ENCODE results near the gene CD207. TPM values are rescaled to one million over a fixed set of nuclear protein-coding genes. Genes with fewer than 3 reads are reported as not detected.
A peak's percentile ranks its signal among the peaks of the same experiment; 100 is the strongest.
"Not testable (repeated sequence)": the region's sequence is repeated elsewhere in the genome, so short reads cannot be mapped to it uniquely, and the experiment has no call there.

Gene CD207
- total RNA-seq = under 1 TPM in 2 of 3 donors, not detected in 1; 0.19 to 0.61 TPM
- long read RNA-seq, donor 1 = 0 reads
- long read RNA-seq, donor 2 = 0 reads

GRCh38 chr2:70835643-70836042, at the start of gene CD207:
CD207 (minus strand) TSS chr2:70835816; CDS start chr2:70835776, 40 bp downstream.
- Histone ChIP-seq H3K4me1 (ENCODE audit: low read depth) (no peaks in the 10 kb centered on the region), H3K36me3 (ENCODE audit: low read depth) (no peaks in the 10 kb centered on the region), H3K4me3 (no peak within 1 kb of the TSS), H3K9me3 (no peaks in the 10 kb centered on the region)
- TF ChIP-seq CTCF (IDR thresholded peaks at IDR 0.05) = no peak
- intact Hi-C loops (cut with DNase I, micrococcal nuclease) = no loop called here
- no peak for DNase-seq
- ATAC-seq = no peak

DNA sequence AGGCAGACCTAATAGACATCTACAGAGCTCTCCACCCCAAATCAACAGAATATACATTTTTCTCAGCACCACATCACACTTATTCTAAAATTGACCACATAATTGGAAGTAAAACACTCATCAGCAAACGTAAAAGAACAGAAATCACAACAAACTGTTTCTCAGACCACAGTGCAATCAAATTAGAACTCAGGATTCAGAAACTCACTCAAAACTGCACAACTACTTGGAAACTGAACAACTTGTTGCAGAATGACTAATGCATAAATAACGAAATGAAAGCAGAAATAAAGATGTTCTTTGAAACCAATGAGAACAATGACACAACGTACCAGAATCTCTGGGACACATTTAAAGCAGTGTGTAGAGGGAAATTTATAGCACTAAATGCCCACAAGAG, 42.9 kb upstream of the CD207 start:
- not testable (repeated sequence) for H3K9me3 ChIP-seq; H3K36me3 ChIP-seq (ENCODE audit: low read depth); H3K4me1 ChIP-seq (ENCODE audit: low read depth); H3K4me3 ChIP-seq; ATAC-seq; DNase-seq
- intact Hi-C loops (cut with DNase I, micrococcal nuclease) = loop anchor here in 1 of 2 donors (10.0 kb wide), 1 partner anchor 46 kb away; no protein-coding TSS in a partner anchor

GRCh38 chr2:70876138-70876537, 40.5 kb upstream of the CD207 start:
- intact Hi-C loops (cut with DNase I, micrococcal nuclease) = loop anchor here in 1 of 2 donors (10.0 kb wide), 1 partner anchor 49 kb away; no protein-coding TSS in a partner anchor
- not testable (repeated sequence) for ATAC-seq

GRCh38 chr2:70873541-70873940, 37.9 kb upstream of the CD207 start:
- intact Hi-C loops (cut with DNase I, micrococcal nuclease) = loop anchor here in 1 of 2 donors (10.0 kb wide), 1 partner anchor 51 kb away; no protein-coding TSS in a partner anchor
- H3K9me3 ChIP-seq = no peaks in the 10 kb centered on the region
- DNase-seq = no peak
- H3K36me3 ChIP-seq (ENCODE audit: low read depth) = no peaks in the 10 kb centered on the region
- H3K4me3 ChIP-seq = no peak overlapping the region
- no peak for TF ChIP-seq CTCF (IDR thresholded peaks at IDR 0.05)
- ATAC-seq = no peak
- H3K4me1 ChIP-seq (ENCODE audit: low read depth) = peaks cover 8% of the 10 kb centered on the region

More at GRCh38 chr2:70876138-70876537, 40.5 kb upstream of the CD207 start:
- not testable (repeated sequence) for DNase-seq; H3K9me3 ChIP-seq; H3K4me1 ChIP-seq (ENCODE audit: low read depth); H3K36me3 ChIP-seq (ENCODE audit: low read depth); H3K4me3 ChIP-seq

- no peaks in the 10 kb centered on the region for H3K9me3 ChIP-seq
- peaks cover 8% of the 10 kb centered on the region for H3K4me1 ChIP-seq (ENCODE audit: low read depth)
- peak; percentile 74 to 91 (median 87) for DNase-seq
- TF ChIP-seq CTCF (IDR thresholded peaks at IDR 0.05) = peak; percentile 88
- H3K36me3 ChIP-seq (ENCODE audit: low read depth) = no peaks in the 10 kb centered on the region
- ATAC-seq = peak; percentile 98
- H3K4me3 ChIP-seq = no peak overlapping the region
- intact Hi-C loops (cut with DNase I, micrococcal nuclease) = loop anchor here in 1 of 2 donors (10.0 kb wide), 1 partner anchor 53 kb away; no protein-coding TSS in a partner anchor
These were observed 36.0 kb upstream of the CD207 start for GRCh38 chr2:70871398-70872211.

DNA sequence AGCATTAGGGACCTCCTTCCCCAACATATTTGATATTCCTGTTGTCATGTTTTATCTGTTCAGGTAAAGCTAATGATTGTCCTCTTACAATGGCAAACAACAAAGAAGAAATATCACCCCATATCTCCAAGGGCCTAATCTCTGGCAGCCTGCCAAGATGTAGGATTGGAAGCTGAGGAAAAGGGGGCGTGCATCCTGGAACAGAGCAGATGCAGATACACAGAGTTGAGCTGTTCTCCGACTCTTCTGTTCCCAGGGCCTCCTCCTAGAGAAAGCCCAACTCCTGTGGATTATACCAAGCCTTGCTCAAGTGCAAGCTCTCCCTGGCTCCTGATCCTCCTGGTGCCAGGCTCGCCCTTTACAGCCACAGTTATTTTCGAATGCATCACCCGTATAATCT, 35.2 kb upstream of the CD207 start:
- Histone ChIP-seq H3K9me3 (no peaks in the 10 kb centered on the region), H3K4me1 (ENCODE audit: low read depth) (peaks cover 8% of the 10 kb centered on the region), H3K4me3 (no peak overlapping the region), H3K36me3 (ENCODE audit: low read depth) (no peaks in the 10 kb centered on the region)
- ATAC-seq = no peak
- intact Hi-C loops (cut with DNase I, micrococcal nuclease) = loop anchor here in 1 of 2 donors (10.0 kb wide), 1 partner anchor 54 kb away; no protein-coding TSS in a partner anchor
- no peak for DNase-seq
- no peak for TF ChIP-seq CTCF (IDR thresholded peaks at IDR 0.05)

Data from mucosa of descending colon (tissue), 3 donors.